ENCODE results near the gene HIPK3.

Gene HIPK3

GRCh38 chr11:33309118-33309517, 51.9 kb downstream of the HIPK3 start:
- no peak for DNase-seq

GRCh38 chr11:33310720-33311500, 53.7 kb downstream of the HIPK3 start:
- DNase-seq = peak; percentile 91

- no peak for DNase-seq
These were observed 54.5 kb downstream of the HIPK3 start for GRCh38 chr11:33311680-33312079.

- no peak for DNase-seq
These were observed 58.6 kb downstream of the HIPK3 start for GRCh38 chr11:33315822-33316221.

GRCh38 chr11:33317662-33318061, 60.5 kb downstream of the HIPK3 start:
- DNase-seq = no peak

GRCh38 chr11:33320016-33320813, 63.0 kb downstream of the HIPK3 start:
- no peak for DNase-seq

- no peak for DNase-seq
These were observed 63.7 kb downstream of the HIPK3 start for GRCh38 chr11:33320814-33321330.

- DNase-seq = no peak
These were observed 64.2 kb downstream of the HIPK3 start for GRCh38 chr11:33321422-33321821.

GRCh38 chr11:33323421-33323820, 66.2 kb downstream of the HIPK3 start:
- DNase-seq = no peak

GRCh38 chr11:33324302-33324985, 67.3 kb downstream of the HIPK3 start:
- no peak for DNase-seq

- DNase-seq = no peak
These were observed 68.3 kb downstream of the HIPK3 start for GRCh38 chr11:33325451-33325850.

- peak; percentile 60 for DNase-seq
These were observed 72.6 kb downstream of the HIPK3 start for GRCh38 chr11:33329705-33330329.

- no peak for DNase-seq
These were observed 76.6 kb downstream of the HIPK3 start for GRCh38 chr11:33333816-33334215.

- DNase-seq = no peak
These were observed 77.4 kb downstream of the HIPK3 start for GRCh38 chr11:33334627-33335026.

GRCh38 chr11:33339247-33339646, 82.1 kb downstream of the HIPK3 start:
- DNase-seq = no peak

GRCh38 chr11:33344611-33345010, 87.4 kb downstream of the HIPK3 start:
- DNase-seq = no peak

- DNase-seq = no peak
These were observed 90.4 kb downstream of the HIPK3 start for GRCh38 chr11:33347490-33348125.

GRCh38 chr11:33350287-33350686, 93.1 kb downstream of the HIPK3 start:
- DNase-seq = no peak

GRCh38 chr11:33358150-33358831, 101.1 kb downstream of the HIPK3 start:
- DNase-seq = no peak

GRCh38 chr11:33360642-33361041, 103.5 kb downstream of the HIPK3 start:
- no peak for DNase-seq

GRCh38 chr11:33362051-33362910, 105.1 kb downstream of the HIPK3 start:
- DNase-seq = no peak

Measured in islet precursor cell (in vitro differentiated cells).